HepG2 (cell line): ENCODE data around the gene UPF3A. TPM values are rescaled to one million over a fixed set of nuclear protein-coding genes. Genes with fewer than 3 reads are reported as not detected.

Experiments used
- HES4 ChIP-seq: sonication (generic); formaldehyde crosslinking; IDR thresholded peaks from 2 replicates; pipeline ENCODE4 v1.9.0; 2021; ENCODE audit warnings: mild to moderate bottlenecking, missing genetic modification reagents, borderline replicate concordance
- ISL2 ChIP-seq: sonication (generic); formaldehyde crosslinking; IDR thresholded peaks from 2 replicates; pipeline ENCODE4 v1.5.0; 2020; ENCODE audit warnings: missing genetic modification reagents
- KDM3A ChIP-seq: IDR thresholded peaks from 2 replicates; pipeline ENCODE4 v1.6.1; 2018; ENCODE audit warnings: low read depth, missing compliant biosample characterization
- KLF15 ChIP-seq: sonication (generic); formaldehyde crosslinking; IDR thresholded peaks from 2 replicates; pipeline ENCODE4 v1.8.1; 2023; ENCODE audit warnings: borderline replicate concordance, mild to moderate bottlenecking, inconsistent platforms, missing genetic modification reagents, mixed read lengths
- KLF16 ChIP-seq, 2 experiments: sonication (generic) in 1 of 2; formaldehyde crosslinking in 1 of 2; IDR thresholded peaks; 2 replicates each; pipeline versions ENCODE4 v1.6.1 to v1.8.0; 2016 to 2023; ENCODE audit warnings: missing genetic modification reagents in 2 of 2, missing compliant biosample characterization in 1 of 2
- NBN ChIP-seq: fragments of 450-650 bp; conservative IDR thresholded peaks from 2 replicates; pipeline ENCODE4 v1.6.1; 2017
- PHF21A ChIP-seq: sonication (generic); formaldehyde crosslinking; IDR thresholded peaks from 2 replicates; pipeline ENCODE4 v1.5.0; 2020; ENCODE audit warnings: mild to moderate bottlenecking, missing genetic modification reagents
- POLR2AphosphoS5 ChIP-seq: IDR thresholded peaks from 2 replicates; pipeline ENCODE4 v1.6.1; 2012; ENCODE audit warnings: low read depth, low read length
- SALL1 ChIP-seq: sonication (generic); formaldehyde crosslinking; IDR thresholded peaks from 2 replicates; pipeline ENCODE4 v1.8.0; 2022; ENCODE audit warnings: mild to moderate bottlenecking, missing genetic modification reagents
- TARDBP ChIP-seq: sonication (generic); formaldehyde crosslinking; IDR thresholded peaks from 2 replicates; pipeline ENCODE4 v1.8.0; 2022; ENCODE audit warnings: mild to moderate bottlenecking, missing genetic modification reagents
- ZNF180 ChIP-seq: sonication (generic); formaldehyde crosslinking; IDR thresholded peaks from 2 replicates; pipeline ENCODE4 v1.4.0; 2020; ENCODE audit warnings: low read depth, missing genetic modification reagents, borderline replicate concordance
- ZNF234 ChIP-seq: sonication (generic); formaldehyde crosslinking; conservative IDR thresholded peaks from 2 replicates; pipeline ENCODE4 v1.5.1; 2020; ENCODE audit warnings: mild to moderate bottlenecking, missing genetic modification reagents
- ZNF343 ChIP-seq: sonication (generic); formaldehyde crosslinking; IDR thresholded peaks from 2 replicates; pipeline ENCODE4 v1.4.0; 2020; ENCODE audit warnings: mild to moderate bottlenecking, missing genetic modification reagents
- ZNF367 ChIP-seq: sonication (generic); formaldehyde crosslinking; IDR thresholded peaks from 2 replicates; pipeline ENCODE4 v1.4.0; 2020; ENCODE audit warnings: missing genetic modification reagents, borderline replicate concordance
- ZSCAN9 ChIP-seq: IDR thresholded peaks from 2 replicates; pipeline ENCODE4 v1.6.1; 2016; ENCODE audit warnings: borderline replicate concordance
- polyA plus RNA-seq, 8 experiments: library from polyadenylated mRNA; depleted of rRNA in 3 of 8; stranded (reverse) in 7 of 8; unstranded in 1 of 8; fragments of >200 nt; fragmentation: Illumina TruSeq in 4 of 8; extraction: Trizol in 4 of 8; gene quantifications; 2 replicates each; pipeline versions ENCODE4 v1.2.1 to v1.2.3, GENCODE V29; 2011 to 2016; ENCODE audit warnings: low read depth in 4 of 8, missing spikeins in 1 of 8, mixed read lengths in 1 of 8; ENCODE audit not compliant: insufficient read depth in 1 of 8
- total RNA-seq, 5 experiments: library from RNA; depleted of rRNA; stranded (reverse); fragments of >200 nt; fragmentation: Illumina TruSeq; extraction: Trizol; gene quantifications; 2 replicates each; pipeline ENCODE4 v1.2.3, GENCODE V29; 2016; ENCODE audit warnings: low read depth in 1 of 5
- TF ChIP-seq, protein P1 (sequence below): sonication (generic); formaldehyde crosslinking; conservative IDR thresholded peaks from 2 replicates; pipeline ENCODE4 v1.4.0; 2020; ENCODE audit warnings: missing genetic modification reagents
- TF ChIP-seq, protein P2 (sequence below): sonication (generic); formaldehyde crosslinking; IDR thresholded peaks from 2 replicates; pipeline ENCODE4 v1.5.1; 2020; ENCODE audit warnings: mild to moderate bottlenecking, moderate library complexity, missing genetic modification reagents
- TF ChIP-seq, protein P3 (sequence below): sonication (generic); formaldehyde crosslinking; IDR thresholded peaks from 2 replicates; pipeline ENCODE4 v1.5.0; 2020; ENCODE audit warnings: mild to moderate bottlenecking, missing genetic modification reagents
- TF ChIP-seq, protein P4 (sequence below): IDR thresholded peaks from 2 replicates; pipeline ENCODE4 v1.6.1; 2016; ENCODE audit warnings: mild to moderate bottlenecking
- TF ChIP-seq, protein P5 (sequence below): sonication (generic); formaldehyde crosslinking; IDR thresholded peaks from 2 replicates; pipeline ENCODE4 v1.5.1; 2020; ENCODE audit warnings: missing genetic modification reagents, mild to moderate bottlenecking, borderline replicate concordance

Gene UPF3A
- total and polyA plus RNA-seq, 2 of the 13 experiments (the other 11 are each of a cell fraction or from before 2014, with no cell fraction given): 60.2 to 63.8 TPM

DNA sequence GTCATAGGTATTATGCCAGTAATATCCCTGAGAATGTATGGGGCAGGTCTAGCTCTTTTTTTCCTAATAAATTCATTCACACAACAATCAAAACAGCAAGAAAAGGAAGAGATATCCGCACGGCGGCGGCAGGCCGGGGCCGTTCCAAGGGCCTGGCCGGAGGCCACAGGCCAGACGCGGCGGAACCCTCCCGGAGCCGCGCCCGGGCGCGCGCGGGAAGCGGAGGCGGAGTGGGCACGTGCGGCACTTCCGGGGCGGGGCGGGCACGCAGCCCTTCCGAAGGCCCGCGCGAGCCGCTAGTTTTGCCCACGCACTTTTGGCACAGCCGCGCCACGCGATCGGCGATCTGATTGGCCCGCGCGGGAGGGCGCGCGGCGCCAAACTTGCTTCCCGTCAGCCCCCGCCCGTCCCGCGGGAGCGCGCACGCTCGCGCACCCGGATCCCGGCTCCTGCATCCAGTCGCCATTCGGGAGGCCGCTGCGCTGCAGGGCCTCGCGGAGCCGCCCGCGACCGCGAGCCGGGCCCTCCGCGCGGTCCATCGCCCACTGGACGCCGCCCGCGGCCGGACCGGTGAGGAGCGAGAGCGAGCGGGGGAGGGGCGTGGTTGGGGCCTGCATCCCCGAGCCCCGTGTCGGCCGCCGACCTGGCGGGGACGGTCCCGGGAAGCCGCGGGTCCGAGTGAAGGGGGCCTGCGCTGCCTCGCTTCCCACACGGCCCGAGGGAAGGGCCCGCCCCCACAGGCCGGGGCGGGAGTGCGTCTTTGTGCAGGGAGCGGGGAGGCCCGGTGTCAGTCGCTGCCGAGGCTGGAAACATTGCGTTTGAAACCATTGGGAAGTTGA, 32.9 kb downstream of the UPF3A start, which contains the start of gene CHAMP1 (continued):
- TF ChIP-seq SALL1: peak; percentile 91
- TF ChIP-seq HES4 (CRISPR knock-in tag): peak; percentile 98
- TF ChIP-seq, protein P1, sequence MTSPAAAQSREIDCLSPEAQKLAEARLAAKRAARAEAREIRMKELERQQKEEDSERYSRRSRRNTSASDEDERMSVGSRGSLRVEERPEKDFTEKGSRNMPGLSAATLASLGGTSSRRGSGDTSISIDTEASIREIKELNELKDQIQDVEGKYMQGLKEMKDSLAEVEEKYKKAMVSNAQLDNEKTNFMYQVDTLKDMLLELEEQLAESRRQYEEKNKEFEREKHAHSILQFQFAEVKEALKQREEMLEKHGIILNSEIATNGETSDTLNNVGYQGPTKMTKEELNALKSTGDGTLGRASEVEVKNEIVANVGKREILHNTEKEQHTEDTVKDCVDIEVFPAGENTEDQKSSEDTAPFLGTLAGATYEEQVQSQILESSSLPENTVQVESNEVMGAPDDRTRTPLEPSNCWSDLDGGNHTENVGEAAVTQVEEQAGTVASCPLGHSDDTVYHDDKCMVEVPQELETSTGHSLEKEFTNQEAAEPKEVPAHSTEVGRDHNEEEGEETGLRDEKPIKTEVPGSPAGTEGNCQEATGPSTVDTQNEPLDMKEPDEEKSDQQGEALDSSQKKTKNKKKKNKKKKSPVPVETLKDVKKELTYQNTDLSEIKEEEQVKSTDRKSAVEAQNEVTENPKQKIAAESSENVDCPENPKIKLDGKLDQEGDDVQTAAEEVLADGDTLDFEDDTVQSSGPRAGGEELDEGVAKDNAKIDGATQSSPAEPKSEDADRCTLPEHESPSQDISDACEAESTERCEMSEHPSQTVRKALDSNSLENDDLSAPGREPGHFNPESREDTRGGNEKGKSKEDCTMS: no peak
- peak; percentile 59; the same call in 1 of the 2 replicates for TF ChIP-seq ISL2
- TF ChIP-seq TARDBP (CRISPR knock-in tag): peak; percentile 71; the same call in 1 of the 2 replicates
- TF ChIP-seq, protein P2, sequence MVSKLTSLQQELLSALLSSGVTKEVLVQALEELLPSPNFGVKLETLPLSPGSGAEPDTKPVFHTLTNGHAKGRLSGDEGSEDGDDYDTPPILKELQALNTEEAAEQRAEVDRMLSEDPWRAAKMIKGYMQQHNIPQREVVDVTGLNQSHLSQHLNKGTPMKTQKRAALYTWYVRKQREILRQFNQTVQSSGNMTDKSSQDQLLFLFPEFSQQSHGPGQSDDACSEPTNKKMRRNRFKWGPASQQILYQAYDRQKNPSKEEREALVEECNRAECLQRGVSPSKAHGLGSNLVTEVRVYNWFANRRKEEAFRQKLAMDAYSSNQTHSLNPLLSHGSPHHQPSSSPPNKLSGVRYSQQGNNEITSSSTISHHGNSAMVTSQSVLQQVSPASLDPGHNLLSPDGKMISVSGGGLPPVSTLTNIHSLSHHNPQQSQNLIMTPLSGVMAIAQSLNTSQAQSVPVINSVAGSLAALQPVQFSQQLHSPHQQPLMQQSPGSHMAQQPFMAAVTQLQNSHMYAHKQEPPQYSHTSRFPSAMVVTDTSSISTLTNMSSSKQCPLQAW (CRISPR knock-in tag): no peak
- TF ChIP-seq POLR2AphosphoS5: peak; percentile 78
- TF ChIP-seq, protein P3, sequence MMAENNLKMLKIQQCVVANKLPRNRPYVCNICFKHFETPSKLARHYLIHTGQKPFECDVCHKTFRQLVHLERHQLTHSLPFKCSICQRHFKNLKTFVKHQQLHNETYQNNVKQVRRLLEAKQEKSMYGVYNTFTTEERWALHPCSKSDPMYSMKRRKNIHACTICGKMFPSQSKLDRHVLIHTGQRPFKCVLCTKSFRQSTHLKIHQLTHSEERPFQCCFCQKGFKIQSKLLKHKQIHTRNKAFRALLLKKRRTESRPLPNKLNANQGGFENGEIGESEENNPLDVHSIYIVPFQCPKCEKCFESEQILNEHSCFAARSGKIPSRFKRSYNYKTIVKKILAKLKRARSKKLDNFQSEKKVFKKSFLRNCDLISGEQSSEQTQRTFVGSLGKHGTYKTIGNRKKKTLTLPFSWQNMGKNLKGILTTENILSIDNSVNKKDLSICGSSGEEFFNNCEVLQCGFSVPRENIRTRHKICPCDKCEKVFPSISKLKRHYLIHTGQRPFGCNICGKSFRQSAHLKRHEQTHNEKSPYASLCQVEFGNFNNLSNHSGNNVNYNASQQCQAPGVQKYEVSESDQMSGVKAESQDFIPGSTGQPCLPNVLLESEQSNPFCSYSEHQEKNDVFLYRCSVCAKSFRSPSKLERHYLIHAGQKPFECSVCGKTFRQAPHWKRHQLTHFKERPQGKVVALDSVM: peak; percentile 75; the same call in 1 of the 2 replicates
- TF ChIP-seq KLF15: peak; percentile 74; the same call in 1 of the 2 replicates
- TF ChIP-seq KLF16 (CRISPR knock-in tag; IDR thresholded peaks at IDR 0.05): peak in 1 of 2 experiments; percentile 58; a peak in 1 of 4 replicates
- peak; percentile 77; the same call in 1 of the 2 replicates for TF ChIP-seq ZNF234 (CRISPR knock-in tag)
- TF ChIP-seq, protein P4, sequence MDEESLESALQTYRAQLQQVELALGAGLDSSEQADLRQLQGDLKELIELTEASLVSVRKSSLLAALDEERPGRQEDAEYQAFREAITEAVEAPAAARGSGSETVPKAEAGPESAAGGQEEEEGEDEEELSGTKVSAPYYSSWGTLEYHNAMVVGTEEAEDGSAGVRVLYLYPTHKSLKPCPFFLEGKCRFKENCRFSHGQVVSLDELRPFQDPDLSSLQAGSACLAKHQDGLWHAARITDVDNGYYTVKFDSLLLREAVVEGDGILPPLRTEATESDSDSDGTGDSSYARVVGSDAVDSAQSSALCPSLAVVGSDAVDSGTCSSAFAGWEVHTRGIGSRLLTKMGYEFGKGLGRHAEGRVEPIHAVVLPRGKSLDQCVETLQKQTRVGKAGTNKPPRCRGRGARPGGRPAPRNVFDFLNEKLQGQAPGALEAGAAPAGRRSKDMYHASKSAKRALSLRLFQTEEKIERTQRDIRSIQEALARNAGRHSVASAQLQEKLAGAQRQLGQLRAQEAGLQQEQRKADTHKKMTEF (CRISPR knock-in tag): peak; percentile 79
- TF ChIP-seq PHF21A (CRISPR knock-in tag): peak; percentile 67; the same call in 1 of the 2 replicates
- TF ChIP-seq, protein P5, sequence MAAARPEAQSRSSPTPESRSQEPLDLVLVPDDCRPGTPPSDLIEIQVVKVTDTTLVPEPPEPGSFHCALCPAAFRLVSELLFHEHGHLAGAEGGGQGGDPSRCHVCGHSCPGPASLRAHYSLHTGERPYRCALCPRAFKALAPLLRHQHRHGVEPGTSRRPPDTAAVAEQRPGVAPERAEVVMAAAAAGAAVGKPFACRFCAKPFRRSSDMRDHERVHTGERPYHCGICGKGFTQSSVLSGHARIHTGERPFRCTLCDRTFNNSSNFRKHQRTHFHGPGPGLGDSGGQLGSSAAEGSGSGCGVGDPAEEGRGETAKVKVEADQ (CRISPR knock-in tag): peak; percentile 48; the same call in 1 of the 2 replicates
- peak; percentile 57; the same call in 1 of the 2 replicates for TF ChIP-seq ZNF367 (CRISPR knock-in tag)
- TF ChIP-seq NBN: no peak
- 0 out of 2 replicates have a peak, but pooled peaks have one; percentile 27 for TF ChIP-seq ZSCAN9 (CRISPR knock-in tag)
- peak; percentile 42; the same call in 1 of the 2 replicates for TF ChIP-seq KDM3A (CRISPR knock-in tag)
- TF ChIP-seq ZNF180 (CRISPR knock-in tag): no peak
- peak; percentile 7; the same call in 1 of the 2 replicates for TF ChIP-seq ZNF343
